ENCODE results near the gene OR6B1. TPM values are rescaled to one million over a fixed set of nuclear protein-coding genes. Genes with fewer than 3 reads are reported as not detected.

Gene OR6B1
- total RNA-seq, 2 experiments from 2014 or later, result not detected

DNA sequence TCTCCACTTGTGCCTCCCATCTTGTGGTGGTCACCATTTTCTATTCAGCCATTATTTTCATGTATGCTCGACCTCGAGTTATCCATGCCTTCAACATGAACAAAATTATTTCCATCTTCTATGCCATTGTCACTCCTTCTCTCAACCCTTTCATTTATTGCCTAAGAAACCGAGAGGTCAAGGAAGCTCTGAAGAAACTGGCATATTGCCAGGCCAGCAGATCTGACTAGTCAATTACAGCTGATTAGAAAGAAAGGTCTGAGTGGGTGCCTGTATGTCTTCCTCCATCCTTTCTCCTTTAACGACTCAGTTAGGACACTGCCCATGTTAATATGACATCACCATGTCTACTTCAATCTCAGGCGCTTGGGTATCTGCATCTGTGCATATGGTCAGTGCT lies 4.6 kb downstream of the OR6B1 start:
- CTCF ChIA-PET, result no interaction called here
- intact Hi-C loops (cut with DNase I, micrococcal nuclease), result no loop called here
- TF ChIP-seq, protein P1, sequence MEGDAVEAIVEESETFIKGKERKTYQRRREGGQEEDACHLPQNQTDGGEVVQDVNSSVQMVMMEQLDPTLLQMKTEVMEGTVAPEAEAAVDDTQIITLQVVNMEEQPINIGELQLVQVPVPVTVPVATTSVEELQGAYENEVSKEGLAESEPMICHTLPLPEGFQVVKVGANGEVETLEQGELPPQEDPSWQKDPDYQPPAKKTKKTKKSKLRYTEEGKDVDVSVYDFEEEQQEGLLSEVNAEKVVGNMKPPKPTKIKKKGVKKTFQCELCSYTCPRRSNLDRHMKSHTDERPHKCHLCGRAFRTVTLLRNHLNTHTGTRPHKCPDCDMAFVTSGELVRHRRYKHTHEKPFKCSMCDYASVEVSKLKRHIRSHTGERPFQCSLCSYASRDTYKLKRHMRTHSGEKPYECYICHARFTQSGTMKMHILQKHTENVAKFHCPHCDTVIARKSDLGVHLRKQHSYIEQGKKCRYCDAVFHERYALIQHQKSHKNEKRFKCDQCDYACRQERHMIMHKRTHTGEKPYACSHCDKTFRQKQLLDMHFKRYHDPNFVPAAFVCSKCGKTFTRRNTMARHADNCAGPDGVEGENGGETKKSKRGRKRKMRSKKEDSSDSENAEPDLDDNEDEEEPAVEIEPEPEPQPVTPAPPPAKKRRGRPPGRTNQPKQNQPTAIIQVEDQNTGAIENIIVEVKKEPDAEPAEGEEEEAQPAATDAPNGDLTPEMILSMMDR (IDR thresholded peaks at IDR 0.05), result no peak
- H3K9me3 ChIP-seq (ENCODE audit: control insufficient read depth in 1 of 2, insufficient read depth in 1 of 2, low read length in 2 of 2), result peaks cover 0 to 5% of the 10 kb centered on the region in 2 experiments
- Mint-ChIP-seq H3K36me3 (ENCODE audit: low read depth) (no peaks in the 10 kb centered on the region), H3K4me1 (ENCODE audit: low read depth) (no peaks in the 10 kb centered on the region), H3K27ac (no peak overlapping the region), H3K9me3 (no peaks in the 10 kb centered on the region), H3K27me3 (peaks cover 36% of the 10 kb centered on the region), H3K4me3 (no peak overlapping the region)
- no peak overlapping the region for H3K4me3 ChIP-seq (ENCODE audit: low read length)
- DNase-seq (no peak), ATAC-seq (ENCODE audit: poor library complexity) (no peak)
- POLR2A ChIA-PET, result no interaction called here
- no peaks in the 10 kb centered on the region for H3K4me1 ChIP-seq (ENCODE audit: insufficient read depth, low read length)
- H3K36me3 ChIP-seq (ENCODE audit: insufficient read depth, low read length), result no peaks in the 10 kb centered on the region
- H3K27ac ChIP-seq (ENCODE audit: low read depth in 1 of 2, low read length in 2 of 2), result no peak overlapping the region
- no peaks in the 10 kb centered on the region for H3K27me3 ChIP-seq (ENCODE audit: control insufficient read depth in 1 of 2, insufficient read depth in 2 of 2, low read length in 2 of 2)

DNA sequence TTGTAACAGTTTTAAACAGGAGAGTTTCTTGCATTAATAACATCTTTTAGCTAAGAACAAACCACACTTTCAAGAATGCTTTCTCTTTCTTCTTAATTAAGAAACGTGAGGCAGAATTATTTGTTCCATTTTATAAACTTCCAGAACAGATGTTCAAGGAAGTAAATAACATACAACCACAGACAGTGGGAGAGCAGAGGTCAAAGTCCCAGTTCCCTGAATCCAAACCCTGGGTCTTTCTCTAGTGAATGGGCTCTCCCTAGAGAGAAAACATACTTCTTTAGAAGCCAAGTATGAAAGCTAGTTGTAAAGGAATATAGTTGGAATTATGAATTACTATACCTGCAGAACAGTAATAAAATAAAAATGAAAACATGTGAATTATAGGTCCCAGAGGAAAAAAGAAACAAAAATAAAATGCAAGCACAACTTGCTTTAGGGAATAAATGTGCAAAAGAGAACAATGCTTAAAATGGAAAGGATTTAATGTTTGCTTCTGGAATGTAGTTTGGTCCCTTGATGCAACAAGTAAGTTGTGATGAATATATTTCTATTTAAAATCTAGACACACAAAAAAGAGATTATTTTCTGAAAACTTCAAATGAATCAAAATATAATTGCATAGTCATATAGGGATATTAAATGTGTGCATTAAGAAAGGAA lies 6.0 kb downstream of the OR6B1 start:
- no peak overlapping the region for H3K4me3 ChIP-seq (ENCODE audit: low read length)
- TF ChIP-seq, protein P1 (IDR thresholded peaks at IDR 0.05), result no peak
- Mint-ChIP-seq H3K9me3 (no peaks in the 10 kb centered on the region), H3K4me1 (ENCODE audit: low read depth) (no peaks in the 10 kb centered on the region), H3K4me3 (no peak overlapping the region), H3K36me3 (ENCODE audit: low read depth) (no peaks in the 10 kb centered on the region), H3K27me3 (peaks cover 37% of the 10 kb centered on the region), H3K27ac (no peak overlapping the region)
- intact Hi-C loops (cut with DNase I, micrococcal nuclease), result no loop called here
- no peak overlapping the region for H3K27ac ChIP-seq (ENCODE audit: low read depth in 1 of 2, low read length in 2 of 2)
- no peak for DNase-seq
- ChIA-PET CTCF (no interaction called here), POLR2A (no interaction called here)
- H3K27me3 ChIP-seq (ENCODE audit: control insufficient read depth in 1 of 2, insufficient read depth in 2 of 2, low read length in 2 of 2), result no peaks in the 10 kb centered on the region
- ATAC-seq (ENCODE audit: poor library complexity), result no peak
- H3K9me3 ChIP-seq (ENCODE audit: control insufficient read depth in 1 of 2, insufficient read depth in 1 of 2, low read length in 2 of 2), result peaks cover 0 to 7% of the 10 kb centered on the region in 2 experiments
- no peaks in the 10 kb centered on the region for H3K4me1 ChIP-seq (ENCODE audit: insufficient read depth, low read length)
- no peaks in the 10 kb centered on the region for H3K36me3 ChIP-seq (ENCODE audit: insufficient read depth, low read length)

DNA sequence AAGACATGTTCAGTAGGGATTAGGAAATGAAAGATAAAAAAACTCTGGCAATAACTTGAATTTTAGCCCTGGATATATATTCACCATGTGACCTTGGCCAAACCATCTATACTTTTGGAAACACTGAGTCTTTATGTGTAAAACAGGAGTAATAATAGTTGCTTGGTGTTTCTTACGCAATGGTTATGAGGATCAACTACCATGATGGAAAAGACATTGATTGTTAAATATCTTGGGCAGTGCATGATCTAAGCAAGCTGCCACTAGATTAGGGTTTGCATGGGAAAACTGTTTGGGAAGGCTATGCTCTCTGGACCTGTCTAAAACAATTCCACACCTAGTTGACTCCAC lies 6.5 kb downstream of the OR6B1 start:
- peaks cover 0 to 7% of the 10 kb centered on the region in 2 experiments for H3K9me3 ChIP-seq (ENCODE audit: control insufficient read depth in 1 of 2, insufficient read depth in 1 of 2, low read length in 2 of 2)
- Mint-ChIP-seq H3K4me3 (no peak overlapping the region), H3K27me3 (peaks cover 42% of the 10 kb centered on the region), H3K27ac (no peak overlapping the region), H3K4me1 (ENCODE audit: low read depth) (no peaks in the 10 kb centered on the region), H3K36me3 (ENCODE audit: low read depth) (no peaks in the 10 kb centered on the region), H3K9me3 (no peaks in the 10 kb centered on the region)
- no peak for DNase-seq
- ChIA-PET POLR2A (no interaction called here), CTCF (no interaction called here)
- no peak for ATAC-seq (ENCODE audit: poor library complexity)
- TF ChIP-seq, protein P1 (IDR thresholded peaks at IDR 0.05), result no peak
- no peaks in the 10 kb centered on the region for H3K27me3 ChIP-seq (ENCODE audit: control insufficient read depth in 1 of 2, insufficient read depth in 2 of 2, low read length in 2 of 2)
- no peaks in the 10 kb centered on the region for H3K4me1 ChIP-seq (ENCODE audit: insufficient read depth, low read length)
- H3K4me3 ChIP-seq (ENCODE audit: low read length), result no peak overlapping the region
- intact Hi-C loops (cut with DNase I, micrococcal nuclease), result no loop called here
- no peaks in the 10 kb centered on the region for H3K36me3 ChIP-seq (ENCODE audit: insufficient read depth, low read length)
- H3K27ac ChIP-seq (ENCODE audit: low read depth in 1 of 2, low read length in 2 of 2), result no peak overlapping the region

Measured in CD4-positive, alpha-beta T cell (primary cell).